ENCODE data around the gene SERF2.
A peak's percentile ranks its signal among the peaks of the same experiment; 100 is the strongest.
"Not testable (repeated sequence)": the region's sequence is repeated elsewhere in the genome, so short reads cannot be mapped to it uniquely, and the experiment has no call there.

Gene SERF2
- 170 to 198 (median 190) reads per million in 3 donors for total RNA-seq

DNA sequence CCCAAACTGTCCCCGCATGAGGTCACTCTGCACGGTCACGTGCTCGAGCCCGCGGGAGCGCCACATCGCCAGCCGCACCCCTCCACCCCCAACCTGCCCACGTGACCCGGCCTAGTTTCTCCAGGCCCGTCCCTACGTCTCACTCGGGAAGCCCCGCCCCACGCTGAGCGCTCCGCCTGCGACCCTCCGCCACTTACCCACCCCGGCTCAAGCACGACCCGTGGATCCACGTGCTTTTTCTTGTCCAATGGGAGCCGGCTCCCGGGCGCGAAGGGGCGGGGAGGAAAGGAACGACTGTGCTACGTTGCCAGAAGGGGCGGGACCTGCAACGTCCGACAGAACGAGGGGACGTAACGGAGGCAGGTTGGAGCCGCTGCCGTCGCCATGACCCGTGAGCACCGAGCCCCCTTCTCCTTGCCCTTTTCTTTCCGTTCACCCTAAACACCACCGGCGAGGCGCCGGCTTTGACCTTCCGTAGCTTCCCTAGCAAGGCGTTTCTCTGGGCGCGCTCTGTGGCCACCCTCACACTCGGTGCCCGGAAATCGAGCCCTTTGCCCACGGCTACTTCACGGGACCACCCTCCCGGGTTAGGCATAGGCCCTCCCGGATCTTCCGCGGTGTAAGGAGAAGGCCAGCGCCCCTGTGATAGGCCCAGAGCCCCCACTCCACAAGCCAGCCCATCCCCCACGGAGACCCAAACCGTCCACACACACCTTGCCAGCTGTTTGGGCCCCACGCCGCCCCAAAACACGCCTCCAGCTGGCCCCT lies at the start of gene SERF2:
Gene SERF2, plus strand, starts transcription at position 328 of the 768 bp plus-strand sequence. Its CDS starts 57 bp downstream, at position 385.
- peak; percentile 99 to 100 (median 100) for DNase-seq
- Histone ChIP-seq H3K36me3 (ENCODE audit: control insufficient read depth, insufficient read depth, low read length) (peaks cover 29% of the 10 kb centered on the region), H3K4me3 (ENCODE audit: insufficient read depth, low read depth, low read length, poor library complexity, severe bottlenecking) (peak within 1 kb of the TSS; percentile 96), H3K27ac (ENCODE audit: insufficient read depth, low read length, poor library complexity, severe bottlenecking) (peak within 1 kb of the TSS; percentile 98), H3K27me3 (replicated peaks; ENCODE audit: control insufficient read depth, insufficient read depth, low read length, poor library complexity, severe bottlenecking) (no peaks in the 10 kb centered on the region), H3K4me1 (ENCODE audit: control insufficient read depth, insufficient read depth, low read length, poor library complexity, severe bottlenecking) (peaks cover 17% of the 10 kb centered on the region), H3K9me3 (ENCODE audit: control insufficient read depth, low read length) (no peaks in the 10 kb centered on the region)

DNA sequence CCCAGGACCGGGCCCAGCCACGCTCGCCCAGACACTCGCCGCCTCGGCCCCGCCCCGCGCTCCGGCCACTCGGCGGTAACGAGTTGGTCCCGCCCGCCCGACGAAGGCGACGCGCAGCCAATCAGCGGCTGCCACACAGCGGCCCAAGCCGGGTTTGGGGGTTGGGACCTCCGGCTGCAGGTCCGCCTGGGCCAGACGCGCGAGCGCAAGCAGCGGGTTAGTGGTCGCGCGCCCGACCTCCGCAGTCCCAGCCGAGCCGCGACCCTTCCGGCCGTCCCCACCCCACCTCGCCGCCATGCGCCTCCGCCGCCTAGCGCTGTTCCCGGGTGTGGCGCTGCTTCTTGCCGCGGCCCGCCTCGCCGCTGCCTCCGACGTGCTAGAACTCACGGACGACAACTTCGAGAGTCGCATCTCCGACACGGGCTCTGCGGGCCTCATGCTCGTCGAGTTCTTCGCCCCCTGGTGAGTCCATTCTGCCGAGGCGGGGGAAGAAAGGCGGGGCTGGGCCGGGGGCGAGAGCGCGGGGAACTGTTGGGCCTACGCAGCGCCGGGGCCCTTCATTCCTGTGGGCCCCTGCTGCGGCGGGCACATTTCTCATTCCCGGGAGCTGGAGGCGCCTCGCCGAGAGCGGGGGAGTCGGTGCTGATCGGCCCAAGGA lies 45.7 kb upstream of the SERF2 start, which contains the start of gene PDIA3:
Gene PDIA3, plus strand, starts transcription at position 194 of the 658 bp plus-strand sequence. Its CDS starts 102 bp downstream, at position 296.
- H3K27ac ChIP-seq (ENCODE audit: insufficient read depth, low read length, poor library complexity, severe bottlenecking): peak within 1 kb of the TSS; percentile 92
- not testable (repeated sequence) for H3K27me3 ChIP-seq (replicated peaks; ENCODE audit: control insufficient read depth, insufficient read depth, low read length, poor library complexity, severe bottlenecking); H3K36me3 ChIP-seq (ENCODE audit: control insufficient read depth, insufficient read depth, low read length); H3K9me3 ChIP-seq (ENCODE audit: control insufficient read depth, low read length)
- peaks cover 18% of the 10 kb centered on the region for H3K4me1 ChIP-seq (ENCODE audit: control insufficient read depth, insufficient read depth, low read length, poor library complexity, severe bottlenecking)
- peak; percentile 77 to 81 (median 77) for DNase-seq
- H3K4me3 ChIP-seq (ENCODE audit: insufficient read depth, low read depth, low read length, poor library complexity, severe bottlenecking): peak within 1 kb of the TSS; percentile 71

DNA sequence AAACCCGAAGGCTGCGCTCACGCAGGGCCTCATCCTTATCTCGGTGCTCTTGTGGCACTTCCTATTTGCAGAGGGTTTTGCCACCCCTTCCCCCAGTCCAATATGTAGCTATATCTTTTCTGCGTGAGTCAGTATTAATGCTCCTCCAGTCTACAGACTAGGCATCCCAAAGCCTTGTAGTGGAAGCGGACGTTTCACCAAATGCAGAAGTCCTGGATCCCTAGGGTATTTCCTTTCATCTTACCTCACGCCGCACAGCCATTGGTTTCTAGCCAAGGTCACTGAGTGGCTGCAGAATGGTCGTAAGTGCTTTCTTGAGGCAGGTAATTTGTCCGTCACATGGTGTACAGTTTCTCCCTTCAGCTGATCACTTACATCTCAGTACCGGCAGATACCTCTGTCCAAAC lies 45.2 kb upstream of the SERF2 start:
- H3K4me1 ChIP-seq (ENCODE audit: control insufficient read depth, insufficient read depth, low read length, poor library complexity, severe bottlenecking): peaks cover 22% of the 10 kb centered on the region
- not testable (repeated sequence) for H3K36me3 ChIP-seq (ENCODE audit: control insufficient read depth, insufficient read depth, low read length); H3K27me3 ChIP-seq (replicated peaks; ENCODE audit: control insufficient read depth, insufficient read depth, low read length, poor library complexity, severe bottlenecking); H3K9me3 ChIP-seq (ENCODE audit: control insufficient read depth, low read length)
- peak in 1 of 3 donors; percentile 8 for DNase-seq
- H3K27ac ChIP-seq (ENCODE audit: insufficient read depth, low read length, poor library complexity, severe bottlenecking): peak overlapping the region; percentile 92
- peak overlapping the region; percentile 71 for H3K4me3 ChIP-seq (ENCODE audit: insufficient read depth, low read depth, low read length, poor library complexity, severe bottlenecking)

DNA sequence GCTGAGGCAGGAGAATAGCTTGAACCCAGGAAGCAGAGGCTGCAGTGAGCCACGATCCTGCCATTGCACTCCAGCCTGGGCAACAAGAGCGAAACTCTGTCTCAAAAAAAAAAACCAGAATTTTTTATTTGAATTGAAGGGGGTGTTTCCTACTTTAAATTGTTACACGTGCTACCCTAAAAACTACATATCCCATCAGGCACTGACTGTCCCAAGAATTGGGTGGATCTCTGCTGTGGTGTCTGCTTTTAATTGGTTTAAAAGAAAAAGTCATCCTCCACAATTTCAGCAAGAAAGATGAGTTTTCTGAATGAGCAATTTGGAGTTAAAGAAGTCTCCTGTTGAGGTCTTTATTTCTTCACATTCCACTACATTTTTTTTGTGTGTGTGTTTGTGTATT lies 43.7 kb upstream of the SERF2 start:
- Histone ChIP-seq H3K27ac (ENCODE audit: insufficient read depth, low read length, poor library complexity, severe bottlenecking) (peak overlapping the region; percentile 32), H3K9me3 (ENCODE audit: control insufficient read depth, low read length) (no peaks in the 10 kb centered on the region), H3K4me3 (ENCODE audit: insufficient read depth, low read depth, low read length, poor library complexity, severe bottlenecking) (no peak overlapping the region), H3K27me3 (replicated peaks; ENCODE audit: control insufficient read depth, insufficient read depth, low read length, poor library complexity, severe bottlenecking) (no peaks in the 10 kb centered on the region), H3K36me3 (ENCODE audit: control insufficient read depth, insufficient read depth, low read length) (peaks cover under 1% of the 10 kb centered on the region), H3K4me1 (ENCODE audit: control insufficient read depth, insufficient read depth, low read length, poor library complexity, severe bottlenecking) (peaks cover 29% of the 10 kb centered on the region)
- DNase-seq: peak in 1 of 3 donors; percentile 10

DNA sequence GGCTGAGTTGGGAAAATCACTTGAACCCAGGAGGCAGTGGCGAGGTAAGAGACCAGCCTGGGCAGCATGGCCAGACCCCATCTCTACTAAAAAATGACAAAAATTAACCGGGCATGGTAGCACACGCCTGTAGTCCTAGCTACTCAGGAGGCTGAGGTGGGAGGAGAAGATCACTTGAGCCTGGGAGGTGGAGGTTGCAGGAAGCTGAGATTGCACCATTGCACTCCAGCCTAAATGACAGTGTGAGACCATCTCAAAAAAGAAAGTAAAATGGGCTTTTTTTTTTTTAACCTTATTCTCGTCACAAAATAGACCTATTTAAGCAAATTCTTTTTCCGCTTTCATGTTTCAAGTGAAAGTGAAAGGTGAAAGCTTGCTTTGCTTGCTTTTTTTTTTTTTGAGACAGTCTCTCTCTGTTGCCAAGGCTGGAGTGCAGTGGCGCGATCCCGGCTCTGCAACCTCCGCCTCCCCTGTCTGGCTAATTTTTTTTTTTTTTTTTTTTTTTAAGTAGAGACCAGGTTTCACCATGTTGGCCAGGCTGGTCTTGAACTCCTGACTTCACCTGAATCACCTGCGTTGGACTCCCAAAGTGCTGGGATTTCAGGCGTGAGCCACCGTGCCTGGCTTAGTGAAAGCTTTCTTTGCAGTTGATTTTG lies 42.3 kb upstream of the SERF2 start:
- H3K36me3 ChIP-seq (ENCODE audit: control insufficient read depth, insufficient read depth, low read length): peaks cover 11% of the 10 kb centered on the region

DNA sequence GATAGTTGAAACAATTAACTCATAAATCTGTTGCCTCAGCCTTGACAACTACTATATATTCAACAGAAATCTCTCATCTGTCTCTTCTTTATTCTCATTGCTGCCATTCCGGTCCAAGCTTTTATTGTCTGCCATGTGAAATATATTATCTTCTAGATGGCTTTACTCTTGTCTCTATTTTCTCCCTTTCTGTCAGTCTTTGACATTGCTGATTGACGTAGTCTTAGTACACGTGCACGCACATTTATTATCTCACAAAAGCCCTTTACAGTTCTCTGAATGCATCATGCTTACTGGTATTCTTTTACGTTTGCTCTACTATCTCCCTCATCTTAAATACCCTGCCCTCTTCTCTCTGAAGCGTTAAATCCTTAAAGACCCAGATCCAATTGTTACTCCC lies 40.2 kb upstream of the SERF2 start:
- peaks cover 26% of the 10 kb centered on the region for H3K4me1 ChIP-seq (ENCODE audit: control insufficient read depth, insufficient read depth, low read length, poor library complexity, severe bottlenecking)

More for the DNA sequence above, 42.3 kb upstream of the SERF2 start:
- peak; percentile 17 to 43 (median 34) for DNase-seq
- Histone ChIP-seq H3K27ac (ENCODE audit: insufficient read depth, low read length, poor library complexity, severe bottlenecking) (peak overlapping the region; percentile 45), H3K27me3 (replicated peaks; ENCODE audit: control insufficient read depth, insufficient read depth, low read length, poor library complexity, severe bottlenecking) (no peaks in the 10 kb centered on the region), H3K4me1 (ENCODE audit: control insufficient read depth, insufficient read depth, low read length, poor library complexity, severe bottlenecking) (peaks cover 29% of the 10 kb centered on the region), H3K4me3 (ENCODE audit: insufficient read depth, low read depth, low read length, poor library complexity, severe bottlenecking) (peak overlapping the region; percentile 45), H3K9me3 (ENCODE audit: control insufficient read depth, low read length) (no peaks in the 10 kb centered on the region)

DNA sequence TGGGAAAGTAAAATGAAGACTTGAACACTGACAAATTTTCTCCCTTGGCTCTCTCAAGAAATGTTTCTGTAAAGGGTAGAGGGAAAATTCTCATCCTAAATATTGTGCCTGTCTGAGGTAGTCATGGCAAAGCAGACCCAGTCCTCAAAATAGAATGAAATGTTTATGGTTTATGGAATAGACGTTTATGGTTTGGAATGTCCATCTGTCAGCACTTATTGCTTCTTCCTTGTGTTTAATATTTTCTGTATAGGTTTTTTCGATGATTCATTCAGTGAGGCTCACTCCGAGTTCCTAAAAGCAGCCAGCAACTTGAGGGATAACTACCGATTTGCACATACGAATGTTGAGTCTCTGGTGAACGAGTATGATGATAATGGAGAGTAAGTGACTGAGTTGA lies 29.3 kb upstream of the SERF2 start:
- peaks cover 79% of the 10 kb centered on the region for H3K36me3 ChIP-seq (ENCODE audit: control insufficient read depth, insufficient read depth, low read length)
- no peak for DNase-seq
- H3K27ac ChIP-seq (ENCODE audit: insufficient read depth, low read length, poor library complexity, severe bottlenecking): no peak overlapping the region
- H3K4me1 ChIP-seq (ENCODE audit: control insufficient read depth, insufficient read depth, low read length, poor library complexity, severe bottlenecking): no peaks in the 10 kb centered on the region
- no peaks in the 10 kb centered on the region for H3K27me3 ChIP-seq (replicated peaks; ENCODE audit: control insufficient read depth, insufficient read depth, low read length, poor library complexity, severe bottlenecking)
- H3K9me3 ChIP-seq (ENCODE audit: control insufficient read depth, low read length): no peaks in the 10 kb centered on the region
- no peak overlapping the region for H3K4me3 ChIP-seq (ENCODE audit: insufficient read depth, low read depth, low read length, poor library complexity, severe bottlenecking)

More for the DNA sequence above, 40.2 kb upstream of the SERF2 start:
- Histone ChIP-seq H3K9me3 (ENCODE audit: control insufficient read depth, low read length) (no peaks in the 10 kb centered on the region), H3K4me3 (ENCODE audit: insufficient read depth, low read depth, low read length, poor library complexity, severe bottlenecking) (no peak overlapping the region), H3K27ac (ENCODE audit: insufficient read depth, low read length, poor library complexity, severe bottlenecking) (peak overlapping the region; percentile 26), H3K27me3 (replicated peaks; ENCODE audit: control insufficient read depth, insufficient read depth, low read length, poor library complexity, severe bottlenecking) (no peaks in the 10 kb centered on the region), H3K36me3 (ENCODE audit: control insufficient read depth, insufficient read depth, low read length) (peaks cover 32% of the 10 kb centered on the region)
- DNase-seq: no peak

DNA sequence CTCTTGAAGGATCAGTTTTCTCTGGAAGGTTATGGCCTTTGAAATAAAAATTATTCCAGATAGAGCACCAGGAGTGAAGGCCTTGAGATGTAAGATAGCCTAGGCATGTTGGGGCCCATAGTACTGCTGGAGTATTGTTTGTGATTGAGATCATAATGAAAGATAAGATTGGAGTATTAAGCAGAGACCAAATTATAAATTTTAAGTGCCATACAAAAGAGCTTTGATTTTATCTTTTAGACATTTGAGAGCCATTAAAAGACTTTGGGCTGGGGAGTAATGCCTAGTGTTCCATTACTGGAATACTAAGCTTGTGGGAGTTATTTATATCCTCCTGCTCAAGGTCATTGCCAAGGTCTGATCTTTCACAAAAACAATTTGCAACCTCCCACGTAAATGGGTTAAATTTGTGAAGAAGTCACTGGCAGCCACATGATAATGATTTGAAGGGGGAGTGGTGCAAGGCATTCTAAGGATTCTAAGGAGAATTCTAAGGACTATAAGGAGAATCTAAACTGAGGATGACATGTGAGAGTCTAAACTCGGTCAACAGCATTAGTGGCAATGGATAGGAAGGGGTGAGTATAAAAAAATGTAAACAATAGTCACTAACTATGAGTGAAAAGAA lies 28.2 kb upstream of the SERF2 start:
- Histone ChIP-seq H3K4me1 (ENCODE audit: control insufficient read depth, insufficient read depth, low read length, poor library complexity, severe bottlenecking) (no peaks in the 10 kb centered on the region), H3K9me3 (ENCODE audit: control insufficient read depth, low read length) (no peaks in the 10 kb centered on the region), H3K27me3 (replicated peaks; ENCODE audit: control insufficient read depth, insufficient read depth, low read length, poor library complexity, severe bottlenecking) (no peaks in the 10 kb centered on the region), H3K36me3 (ENCODE audit: control insufficient read depth, insufficient read depth, low read length) (peaks cover 81% of the 10 kb centered on the region), H3K27ac (ENCODE audit: insufficient read depth, low read length, poor library complexity, severe bottlenecking) (no peak overlapping the region), H3K4me3 (ENCODE audit: insufficient read depth, low read depth, low read length, poor library complexity, severe bottlenecking) (no peak overlapping the region)
- no peak for DNase-seq

DNA sequence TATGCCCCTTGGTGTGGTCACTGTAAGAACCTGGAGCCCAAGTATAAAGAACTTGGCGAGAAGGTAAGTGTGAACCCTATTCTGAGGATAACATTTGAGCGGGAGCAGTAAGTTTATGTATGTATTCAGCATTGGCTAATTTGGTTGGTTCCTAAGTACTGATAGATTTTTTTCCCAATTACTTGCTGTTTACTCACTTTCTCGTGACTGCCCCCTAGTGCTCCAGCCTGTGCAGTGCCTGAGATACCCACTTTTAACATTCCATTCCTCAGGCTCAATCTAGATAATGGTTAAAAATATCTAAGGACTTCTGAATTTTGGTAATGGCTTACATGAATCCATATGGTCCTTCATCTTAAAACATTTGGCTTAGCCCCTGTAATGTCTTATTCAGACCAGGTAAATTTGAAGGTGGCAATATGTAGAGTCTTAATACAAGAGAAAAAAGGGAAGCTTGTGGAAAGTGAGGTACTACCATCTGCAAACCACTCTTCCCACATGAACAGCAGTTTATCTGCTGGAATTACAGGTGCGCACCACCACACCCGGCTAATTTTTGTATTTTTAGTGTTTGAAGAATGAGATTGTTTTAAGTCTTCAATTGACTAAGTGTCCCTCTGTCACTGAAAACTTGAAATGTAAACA lies 22.4 kb upstream of the SERF2 start:
- no peaks in the 10 kb centered on the region for H3K9me3 ChIP-seq (ENCODE audit: control insufficient read depth, low read length)
- H3K36me3 ChIP-seq (ENCODE audit: control insufficient read depth, insufficient read depth, low read length): peaks cover 83% of the 10 kb centered on the region
- DNase-seq: peak in 1 of 3 donors; percentile 37

More for the DNA sequence above, 22.4 kb upstream of the SERF2 start:
- Histone ChIP-seq H3K27ac (ENCODE audit: insufficient read depth, low read length, poor library complexity, severe bottlenecking) (no peak overlapping the region), H3K27me3 (replicated peaks; ENCODE audit: control insufficient read depth, insufficient read depth, low read length, poor library complexity, severe bottlenecking) (no peaks in the 10 kb centered on the region), H3K4me3 (ENCODE audit: insufficient read depth, low read depth, low read length, poor library complexity, severe bottlenecking) (no peak overlapping the region), H3K4me1 (ENCODE audit: control insufficient read depth, insufficient read depth, low read length, poor library complexity, severe bottlenecking) (no peaks in the 10 kb centered on the region)
